Astrocyte (in vitro differentiated cells and primary cell): Measurements from ENCODE around the gene GRB2. TPM values are rescaled to one million over a fixed set of nuclear protein-coding genes. Genes with fewer than 3 reads are reported as not detected.

ENCODE experiments used
- DNase-seq: peaks from one replicate; pipeline ENCODE4 v3.0.0-alpha.2; 2010; ENCODE audit warnings: low read depth
- FAIRE-seq: peaks from 2 replicates; lab custom pipeline; 2011; peaks lifted over from hg19 to GRCh38; lab: Jason Lieb, UNC
- H2AFZ ChIP-seq: 2 replicates; pipeline ENCODE4 v1.6.0; 2012; ENCODE audit warnings: low read depth, low read length, inconsistent platforms
- H3K27ac ChIP-seq: 2 replicates; pipeline ENCODE4 v1.5.1; 2011; ENCODE audit warnings: low read depth, low read length, inconsistent platforms
- H3K27me3 ChIP-seq: 2 replicates; pipeline ENCODE4 v1.6.0; 2011; ENCODE audit warnings: low read length, inconsistent platforms; ENCODE audit not compliant: insufficient read depth
- H3K36me3 ChIP-seq: 2 replicates; pipeline ENCODE4 v1.5.1; 2011; ENCODE audit warnings: low read length, inconsistent platforms; ENCODE audit not compliant: insufficient read depth
- H3K4me1 ChIP-seq: 2 replicates; pipeline ENCODE4 v1.5.1; 2011; ENCODE audit warnings: low read length, inconsistent platforms; ENCODE audit not compliant: insufficient read depth
- H3K4me2 ChIP-seq: 2 replicates; pipeline ENCODE4 v1.6.0; 2012; ENCODE audit warnings: low read length, inconsistent platforms
- H3K4me3 ChIP-seq: 2 replicates; pipeline ENCODE4 v1.5.1; 2011; ENCODE audit warnings: low read depth, mild to moderate bottlenecking, low read length, inconsistent platforms; ENCODE audit not compliant: insufficient read depth
- H3K79me2 ChIP-seq: 2 replicates; pipeline ENCODE4 v1.6.0; 2012; ENCODE audit warnings: mild to moderate bottlenecking, low read length, inconsistent platforms; ENCODE audit not compliant: insufficient read depth
- H3K9ac ChIP-seq: 2 replicates; pipeline ENCODE4 v1.6.0; 2012; ENCODE audit warnings: mild to moderate bottlenecking, low read length, inconsistent platforms
- H3K9me3 ChIP-seq: 2 replicates; pipeline ENCODE4 v1.5.1; 2012; ENCODE audit warnings: low read depth, mild to moderate bottlenecking, low read length, inconsistent platforms; ENCODE audit not compliant: insufficient read depth
- H4K20me1 ChIP-seq: 2 replicates; pipeline ENCODE4 v1.6.0; 2012; ENCODE audit warnings: low read length, inconsistent platforms; ENCODE audit not compliant: insufficient read depth
- H3K27ac Mint-ChIP-seq: one replicate; pipeline ENCODE4 v1.8.0; 2021; ENCODE audit warnings: mild to moderate bottlenecking, mixed read lengths; ENCODE audit not compliant: unreplicated experiment
- H3K27me3 Mint-ChIP-seq: one replicate; pipeline ENCODE4 v1.8.0; 2021; ENCODE audit warnings: low read depth, mixed read lengths; ENCODE audit not compliant: unreplicated experiment
- H3K36me3 Mint-ChIP-seq: one replicate; pipeline ENCODE4 v1.8.0; 2021; ENCODE audit warnings: low read depth, mixed read lengths; ENCODE audit not compliant: unreplicated experiment
- H3K4me1 Mint-ChIP-seq: one replicate; pipeline ENCODE4 v1.8.0; 2021; ENCODE audit warnings: low read depth, mixed read lengths; ENCODE audit not compliant: unreplicated experiment
- H3K4me3 Mint-ChIP-seq: one replicate; pipeline ENCODE4 v1.8.0; 2021; ENCODE audit warnings: mild to moderate bottlenecking, moderate library complexity, mixed read lengths; ENCODE audit not compliant: unreplicated experiment
- H3K9me3 Mint-ChIP-seq: one replicate; pipeline ENCODE4 v1.8.0; 2021; ENCODE audit warnings: mild to moderate bottlenecking, mixed read lengths; ENCODE audit not compliant: unreplicated experiment
- CTCF ChIP-seq: IDR thresholded peaks from 2 replicates; pipeline ENCODE4 v1.5.1; 2011; ENCODE audit warnings: low read depth, mild to moderate bottlenecking, inconsistent platforms, low read length, moderate library complexity; ENCODE audit not compliant: insufficient read depth
- EZH2 ChIP-seq: IDR thresholded peaks from 2 replicates; pipeline ENCODE4 v1.6.1; 2012; ENCODE audit warnings: mild to moderate bottlenecking, low read length, inconsistent platforms; ENCODE audit not compliant: insufficient read depth
- total RNA-seq: library from RNA; stranded (reverse); gene quantifications from 2 replicates; pipeline ENCODE4 v1.2.1, GENCODE V29; 2021

The GRB2 gene
- total RNA-seq, 1 donor from 2014 or later, result 168 TPM

- TF ChIP-seq EZH2, result no peak
- TF ChIP-seq CTCF, result peak; percentile 78
- Histone ChIP-seq H3K4me2 (peak overlapping the region; percentile 74), H3K27me3 (peaks cover 5% of the 10 kb centered on the region), H3K4me1 (no peaks in the 10 kb centered on the region), H3K27ac (no peak overlapping the region), H3K9me3 (no peaks in the 10 kb centered on the region), H3K79me2 (no peaks in the 10 kb centered on the region), H3K36me3 (no peaks in the 10 kb centered on the region), H3K9ac (peak overlapping the region; percentile 26), H2AFZ (peak overlapping the region; percentile 59), H4K20me1 (no peaks in the 10 kb centered on the region), H3K4me3 (no peak overlapping the region)
- no peaks in the 10 kb centered on the region for H3K4me1 Mint-ChIP-seq
- DNase-seq, result peak; percentile 37
- no peak overlapping the region for H3K27ac Mint-ChIP-seq
- FAIRE-seq, result no peak
- peaks cover 12% of the 10 kb centered on the region for H3K27me3 Mint-ChIP-seq
- no peaks in the 10 kb centered on the region for H3K36me3 Mint-ChIP-seq
- no peak overlapping the region for H3K4me3 Mint-ChIP-seq
- H3K9me3 Mint-ChIP-seq, result no peaks in the 10 kb centered on the region
Observed at GRCh38 chr17:75412455-75413317, 7.2 kb upstream of the GRB2 start.

GRCh38 chr17:75411328-75412067 is 6.0 kb upstream of the GRB2 start:
- Mint-ChIP-seq H3K27ac (no peak overlapping the region), H3K4me3 (no peak overlapping the region), H3K27me3 (peaks cover 12% of the 10 kb centered on the region), H3K36me3 (no peaks in the 10 kb centered on the region), H3K9me3 (no peaks in the 10 kb centered on the region), H3K4me1 (no peaks in the 10 kb centered on the region)
- TF ChIP-seq CTCF (no peak), EZH2 (no peak)
- Histone ChIP-seq H3K27me3 (peaks cover 5% of the 10 kb centered on the region), H3K27ac (no peak overlapping the region), H2AFZ (no peak overlapping the region), H3K4me1 (peaks cover 2% of the 10 kb centered on the region), H3K9me3 (no peaks in the 10 kb centered on the region), H3K79me2 (no peaks in the 10 kb centered on the region), H3K4me2 (no peak overlapping the region), H3K36me3 (no peaks in the 10 kb centered on the region), H3K4me3 (no peak overlapping the region), H4K20me1 (no peaks in the 10 kb centered on the region), H3K9ac (no peak overlapping the region)
- FAIRE-seq (no peak), DNase-seq (no peak)
